Tibial nerve (tissue), 4 donors: Measurements from ENCODE around the gene DCTN1.

Experiments used
- CTCF ChIP-seq, 5 experiments: fragments of 200-600 bp in 3 of 5; fragments of 450-650 bp in 2 of 5; sonication (generic) in 3 of 5; IDR thresholded peaks; one replicate each; pipeline ENCODE4 v1.5.1; 2016 to 2019; ENCODE audit warnings: antibody characterized with exemption in 5 of 5, mild to moderate bottlenecking in 3 of 5, moderate library complexity in 2 of 5
- EP300 ChIP-seq, 2 donors: sonication (generic); formaldehyde crosslinking; IDR thresholded peaks; one replicate each; pipeline ENCODE4 v1.6.1; 2017; ENCODE audit warnings: antibody characterized with exemption in 2 of 2, mild to moderate bottlenecking in 1 of 2
- POLR2A ChIP-seq, 2 donors: fragments of 450-650 bp; IDR thresholded peaks; one replicate each; pipeline ENCODE4 v1.6.1; 2017; ENCODE audit warnings: antibody characterized with exemption in 2 of 2, mild to moderate bottlenecking in 2 of 2, moderate library complexity in 2 of 2

- TF ChIP-seq POLR2A (IDR thresholded peaks at IDR 0.05) (no peak), EP300 (IDR thresholded peaks at IDR 0.05) (no peak), CTCF (IDR thresholded peaks at IDR 0.05) (no peak)
These were observed 66.0 kb downstream of the DCTN1 start for GRCh38 chr2:74314107-74314506.
